Tibial nerve (tissue), 3 donors: ENCODE results near the gene NDUFS8.

ENCODE experiments used
- POLR2A ChIP-seq, 2 donors: fragments of 450-650 bp; IDR thresholded peaks; one replicate each; pipeline ENCODE4 v1.6.1; 2017; ENCODE audit warnings: antibody characterized with exemption in 2 of 2, mild to moderate bottlenecking in 2 of 2, moderate library complexity in 2 of 2
- TF ChIP-seq, protein P1 (sequence below), 5 experiments: fragments of 200-600 bp in 3 of 5; fragments of 450-650 bp in 2 of 5; sonication (generic) in 3 of 5; IDR thresholded peaks; one replicate each; pipeline ENCODE4 v1.5.1; 2016 to 2019; ENCODE audit warnings: antibody characterized with exemption in 5 of 5, mild to moderate bottlenecking in 3 of 5, moderate library complexity in 2 of 5

- TF ChIP-seq, protein P1, sequence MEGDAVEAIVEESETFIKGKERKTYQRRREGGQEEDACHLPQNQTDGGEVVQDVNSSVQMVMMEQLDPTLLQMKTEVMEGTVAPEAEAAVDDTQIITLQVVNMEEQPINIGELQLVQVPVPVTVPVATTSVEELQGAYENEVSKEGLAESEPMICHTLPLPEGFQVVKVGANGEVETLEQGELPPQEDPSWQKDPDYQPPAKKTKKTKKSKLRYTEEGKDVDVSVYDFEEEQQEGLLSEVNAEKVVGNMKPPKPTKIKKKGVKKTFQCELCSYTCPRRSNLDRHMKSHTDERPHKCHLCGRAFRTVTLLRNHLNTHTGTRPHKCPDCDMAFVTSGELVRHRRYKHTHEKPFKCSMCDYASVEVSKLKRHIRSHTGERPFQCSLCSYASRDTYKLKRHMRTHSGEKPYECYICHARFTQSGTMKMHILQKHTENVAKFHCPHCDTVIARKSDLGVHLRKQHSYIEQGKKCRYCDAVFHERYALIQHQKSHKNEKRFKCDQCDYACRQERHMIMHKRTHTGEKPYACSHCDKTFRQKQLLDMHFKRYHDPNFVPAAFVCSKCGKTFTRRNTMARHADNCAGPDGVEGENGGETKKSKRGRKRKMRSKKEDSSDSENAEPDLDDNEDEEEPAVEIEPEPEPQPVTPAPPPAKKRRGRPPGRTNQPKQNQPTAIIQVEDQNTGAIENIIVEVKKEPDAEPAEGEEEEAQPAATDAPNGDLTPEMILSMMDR (IDR thresholded peaks at IDR 0.05): no peak
- no peak for TF ChIP-seq POLR2A (IDR thresholded peaks at IDR 0.05)
Measured at GRCh38 chr11:68002938-68003845, 27.3 kb upstream of the NDUFS8 start.
